Measurements from ENCODE around the gene TM7SF3.
"Not testable (repeated sequence)": the region's sequence is repeated elsewhere in the genome, so short reads cannot be mapped to it uniquely, and the experiment has no call there.

The TM7SF3 gene

GRCh38 chr12:26971963-26972362 is 42.2 kb downstream of the TM7SF3 start:
- H3K4me3 ChIP-seq (ENCODE audit: low read depth, low read length) = no peak overlapping the region
- ChIA-PET POLR2A (interaction anchor here (0.7 kb wide), 1 partner anchor 196 kb away, joined by 5 read pairs; no protein-coding TSS in a partner anchor), CTCF (no interaction called here)
- no peak for DNase-seq (ENCODE audit: low read depth, low spot score)
- no peak for TF ChIP-seq CTCF (IDR thresholded peaks at IDR 0.05; ENCODE audit: insufficient read depth, low read length, missing control alignments)

GRCh38 chr12:26970136-26970535 is 44.0 kb downstream of the TM7SF3 start:
- H3K4me3 ChIP-seq (ENCODE audit: low read depth, low read length) = no peak overlapping the region
- no peak for DNase-seq (ENCODE audit: low read depth, low spot score)
- TF ChIP-seq CTCF (IDR thresholded peaks at IDR 0.05; ENCODE audit: insufficient read depth, low read length, missing control alignments) = no peak
- ChIA-PET CTCF (no interaction called here), POLR2A (no interaction called here)

DNA sequence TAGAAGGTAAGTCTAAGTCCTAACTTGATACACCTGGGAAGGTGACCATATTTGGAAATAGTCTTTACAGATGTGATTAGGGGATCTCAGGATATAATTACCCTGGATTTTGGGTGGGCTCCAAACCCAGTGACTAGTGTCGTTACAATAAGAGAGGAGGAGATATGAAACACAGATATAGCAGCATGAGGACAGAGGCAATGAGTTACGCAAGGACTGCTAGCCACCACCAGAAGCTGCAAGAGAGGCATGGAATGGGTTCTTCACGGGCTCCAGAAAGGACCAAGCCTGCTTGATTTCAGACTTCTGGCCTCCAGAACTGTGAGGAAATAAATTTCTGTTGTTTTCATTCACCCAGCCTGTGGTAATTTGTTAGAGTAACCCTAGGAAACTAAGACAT is 47.3 kb downstream of the TM7SF3 start:
- ChIA-PET POLR2A (no interaction called here), CTCF (interaction anchor here (0.9 kb wide), 1 partner anchor 82 kb away, joined by 3 read pairs; no protein-coding TSS in a partner anchor)
- no peak for DNase-seq (ENCODE audit: low read depth, low spot score)
- no peak overlapping the region for H3K4me3 ChIP-seq (ENCODE audit: low read depth, low read length)
- no peak for TF ChIP-seq CTCF (IDR thresholded peaks at IDR 0.05; ENCODE audit: insufficient read depth, low read length, missing control alignments)

DNA sequence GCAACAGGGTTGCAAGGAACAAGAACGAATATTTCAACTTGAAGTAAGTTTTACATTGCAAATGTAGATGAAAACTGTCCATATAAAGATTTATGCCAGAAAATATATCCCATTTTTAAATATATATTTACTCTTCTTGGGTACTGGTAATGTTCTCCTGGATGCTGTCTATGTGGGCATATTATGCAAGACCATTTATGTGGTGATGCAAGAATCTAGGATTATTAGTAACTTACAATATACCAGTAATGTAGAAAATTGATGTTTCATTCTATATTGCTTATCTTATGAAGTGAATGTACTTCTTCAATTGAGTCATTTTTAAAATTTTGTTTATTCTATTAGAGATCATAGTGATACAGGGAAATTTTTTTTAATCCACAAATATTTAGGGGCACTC is 50.8 kb downstream of the TM7SF3 start:
- no peak for DNase-seq (ENCODE audit: low read depth, low spot score)
- no peak overlapping the region for H3K4me3 ChIP-seq (ENCODE audit: low read depth, low read length)
- CTCF ChIA-PET = interaction anchor here (1.2 kb wide), 1 partner anchor 342 kb away, joined by 5 read pairs; no protein-coding TSS in a partner anchor
- POLR2A ChIA-PET = no interaction called here
- TF ChIP-seq CTCF (IDR thresholded peaks at IDR 0.05; ENCODE audit: insufficient read depth, low read length, missing control alignments) = no peak

GRCh38 chr12:26961803-26962202 is 52.4 kb downstream of the TM7SF3 start:
- no peak for DNase-seq (ENCODE audit: low read depth, low spot score)
- ChIA-PET CTCF (interaction anchor here (1.8 kb wide), 1 partner anchor 15 kb away, joined by 3 read pairs; no protein-coding TSS in a partner anchor), POLR2A (no interaction called here)
- no peak overlapping the region for H3K4me3 ChIP-seq (ENCODE audit: low read depth, low read length)
- no peak for TF ChIP-seq CTCF (IDR thresholded peaks at IDR 0.05; ENCODE audit: insufficient read depth, low read length, missing control alignments)

DNA sequence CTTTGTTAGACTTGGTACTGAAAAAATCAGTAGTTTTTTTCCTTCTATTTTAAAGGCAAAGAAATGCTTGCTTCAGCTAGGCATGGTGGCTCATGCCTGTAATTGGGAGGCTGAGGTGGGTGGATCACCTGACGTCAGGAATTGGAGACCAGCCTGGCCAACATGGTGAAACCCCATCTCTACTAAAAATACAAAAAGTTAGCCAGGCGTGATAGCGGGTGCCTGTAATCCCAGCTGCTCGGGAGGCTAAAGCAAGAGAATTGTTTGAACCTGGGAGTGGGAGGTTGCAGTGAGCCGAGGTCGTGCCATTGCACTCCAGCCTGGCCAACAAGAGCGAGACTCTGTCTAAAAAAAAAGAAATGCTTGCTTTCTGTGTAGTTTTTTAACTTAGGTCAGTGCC is 52.8 kb downstream of the TM7SF3 start:
- DNase-seq (ENCODE audit: low read depth, low spot score); POLR2A ChIA-PET; H3K4me3 ChIP-seq (ENCODE audit: low read depth, low read length): not testable (repeated sequence)
- CTCF ChIA-PET = interaction anchor here (1.8 kb wide), 1 partner anchor 15 kb away, joined by 3 read pairs; no protein-coding TSS in a partner anchor

GRCh38 chr12:26954027-26954426 is 60.2 kb downstream of the TM7SF3 start:
- POLR2A ChIA-PET = no interaction called here
- TF ChIP-seq CTCF (IDR thresholded peaks at IDR 0.05; ENCODE audit: insufficient read depth, low read length, missing control alignments) = no peak
- no peak for DNase-seq (ENCODE audit: low read depth, low spot score)
- H3K4me3 ChIP-seq (ENCODE audit: low read depth, low read length) = no peak overlapping the region
- CTCF ChIA-PET = interaction anchor here (0.7 to 1.6 kb wide), 3 partner anchors 47 to 60 kb away, joined by 3 read pairs; no protein-coding TSS in a partner anchor
